ENCODE results near the gene ATP8A1. TPM values are rescaled to one million over a fixed set of nuclear protein-coding genes. Genes with fewer than 3 reads are reported as not detected.

The ATP8A1 gene
- total and polyA plus RNA-seq, 12 donors, result 3.4 to 27.9 (median 17.5) TPM

- Histone ChIP-seq H3K36me3 (no peaks in the 10 kb centered on the region), H3K9me3 (no peaks in the 10 kb centered on the region), H3K27me3 (peaks cover 0 to 69% (median 41%) of the 10 kb centered on the region in 7 donors), H3K4me3 (peak overlapping the region in 5 of 10 donors; percentile 57 to 80 (median 67)), H3K27ac (no peak overlapping the region), H3K4me1 (peaks cover 0 to 36% (median 28%) of the 10 kb centered on the region in 9 donors)
- ATAC-seq (no peak), DNase-seq (no peak)
- whole genome bisulfite sequencing, 2 donors, result 50 to 57% methylated on average over 17 of the region's 17 CpGs
- intact Hi-C loops (cut with DNase I), result loop anchor here in 1 of 10 donors (10.0 kb wide), 1 partner anchor 108 kb away; no protein-coding TSS in a partner anchor
- no peak for TF ChIP-seq CTCF (IDR thresholded peaks at IDR 0.05)
Observed at GRCh38 chr4:42396361-42396751, 260.5 kb downstream of the ATP8A1 start.

GRCh38 chr4:42395595-42395994 lies 261.3 kb downstream of the ATP8A1 start:
- intact Hi-C loops (cut with DNase I), result loop anchor here in 1 of 10 donors (10.0 kb wide), 1 partner anchor 109 kb away; no protein-coding TSS in a partner anchor
- Histone ChIP-seq H3K4me1 (peaks cover 0 to 36% (median 28%) of the 10 kb centered on the region in 9 donors), H3K36me3 (no peaks in the 10 kb centered on the region), H3K4me3 (no peak overlapping the region), H3K27me3 (peaks cover 0 to 62% (median 41%) of the 10 kb centered on the region in 7 donors), H3K9me3 (no peaks in the 10 kb centered on the region), H3K27ac (no peak overlapping the region)
- ATAC-seq (no peak), DNase-seq (no peak)
- WGBS, 2 donors, result 93 to 95% methylated on average over 1 of the region's 1 CpG
- TF ChIP-seq CTCF (IDR thresholded peaks at IDR 0.05), result no peak

- Histone ChIP-seq H3K9me3 (no peaks in the 10 kb centered on the region), H3K4me3 (no peak overlapping the region), H3K27ac (no peak overlapping the region), H3K36me3 (no peaks in the 10 kb centered on the region), H3K4me1 (peaks cover 0 to 16% (median 6%) of the 10 kb centered on the region in 9 donors), H3K27me3 (peaks cover 0 to 30% (median 16%) of the 10 kb centered on the region in 7 donors)
- intact Hi-C loops (cut with DNase I), result loop anchor here in 1 of 10 donors (10.0 kb wide), 1 partner anchor 112 kb away; no protein-coding TSS in a partner anchor
- ATAC-seq, result no peak
- no peak for TF ChIP-seq CTCF (IDR thresholded peaks at IDR 0.05)
- DNase-seq, result no peak
- WGBS, 2 donors, result 85 to 91% methylated on average over 4 of the region's 4 CpGs
Observed at GRCh38 chr4:42392436-42392835, 264.5 kb downstream of the ATP8A1 start.

GRCh38 chr4:42391981-42392380 lies 264.9 kb downstream of the ATP8A1 start:
- ATAC-seq, result peak; percentile 74 to 98 (median 94)
- peaks cover 0 to 11% (median 1%) of the 10 kb centered on the region in 9 donors for H3K4me1 ChIP-seq
- H3K9me3 ChIP-seq, result no peaks in the 10 kb centered on the region
- no peak for TF ChIP-seq CTCF (IDR thresholded peaks at IDR 0.05)
- peak; percentile 36 to 61 for DNase-seq
- H3K4me3 ChIP-seq, result no peak overlapping the region
- H3K27me3 ChIP-seq, result peaks cover 0 to 25% (median 11%) of the 10 kb centered on the region in 7 donors
- peak overlapping the region in 1 of 10 donors; percentile 22 for H3K27ac ChIP-seq
- no peaks in the 10 kb centered on the region for H3K36me3 ChIP-seq
- intact Hi-C loops (cut with DNase I), result loop anchor here in 1 of 10 donors (10.0 kb wide), 1 partner anchor 113 kb away; no protein-coding TSS in a partner anchor
- WGBS, 2 donors, result 27 to 35% methylated on average over 5 of the region's 5 CpGs
